Liver (tissue), 9 donors: ENCODE measurements around the gene CPOX. TPM values are rescaled to one million over a fixed set of nuclear protein-coding genes. Genes with fewer than 3 reads are reported as not detected.

Source experiments
- DNase-seq: peaks from one replicate; pipeline ENCODE4 v3.0.0-alpha.2; 2017; ENCODE audit warnings: low spot score
- H3K27ac ChIP-seq, 2 donors: one replicate each; pipeline ENCODE4 v1.7.0; 2013; ENCODE audit warnings: inconsistent platforms in 2 of 2, low read length in 2 of 2, control low read depth in 1 of 2, low read depth in 1 of 2, mild to moderate bottlenecking in 1 of 2
- H3K27me3 ChIP-seq, 4 donors: one replicate each; pipeline versions ENCODE4 v1.6.1 to v1.7.0; 2013; ENCODE audit warnings: low read length in 3 of 4, inconsistent platforms in 1 of 4, mild to moderate bottlenecking in 1 of 4, moderate library complexity in 1 of 4; ENCODE audit not compliant: control insufficient read depth in 4 of 4, insufficient read depth in 4 of 4
- H3K36me3 ChIP-seq, 4 donors: one replicate each; pipeline versions ENCODE4 v1.6.1 to v1.7.0; 2013; ENCODE audit warnings: low read length in 3 of 4, mild to moderate bottlenecking in 3 of 4, low read depth in 1 of 4, moderate library complexity in 1 of 4; ENCODE audit not compliant: control insufficient read depth in 4 of 4, insufficient read depth in 3 of 4
- H3K4me1 ChIP-seq, 4 donors: one replicate each; pipeline versions ENCODE4 v1.6.1 to v1.7.0; 2013; ENCODE audit warnings: low read length in 3 of 4, mild to moderate bottlenecking in 3 of 4, moderate library complexity in 1 of 4; ENCODE audit not compliant: control insufficient read depth in 4 of 4, insufficient read depth in 4 of 4
- H3K4me3 ChIP-seq, 3 donors: one replicate each; pipeline versions ENCODE4 v1.6.1 to v1.7.0; 2013; ENCODE audit warnings: low read length in 3 of 3, control low read depth in 1 of 3, low read depth in 1 of 3, mild to moderate bottlenecking in 1 of 3
- H3K9ac ChIP-seq, 2 donors: one replicate each; pipeline ENCODE4 v1.7.0; 2013; ENCODE audit warnings: low read length in 2 of 2, mild to moderate bottlenecking in 2 of 2, moderate library complexity in 2 of 2, control low read depth in 1 of 2, low read depth in 1 of 2
- H3K9me3 ChIP-seq, 4 donors: one replicate each; pipeline versions ENCODE4 v1.6.1 to v1.7.0; 2013; ENCODE audit warnings: low read length in 3 of 4; ENCODE audit not compliant: control insufficient read depth in 4 of 4
- FOXA1 ChIP-seq: IDR thresholded peaks from 2 replicates; pipeline ENCODE4 v1.6.1; 2016; ENCODE audit warnings: antibody characterized with exemption
- FOXA2 ChIP-seq: IDR thresholded peaks from 2 replicates; pipeline ENCODE4 v1.6.1; 2016; ENCODE audit warnings: antibody characterized with exemption
- GABPA ChIP-seq, 2 donors: IDR thresholded peaks in 1 of 2; conservative IDR thresholded peaks in 1 of 2; 2 replicates each; pipeline ENCODE4 v1.6.1; 2016; ENCODE audit warnings: antibody characterized with exemption in 2 of 2, mild to moderate bottlenecking in 1 of 2, moderate library complexity in 1 of 2
- HNF4A ChIP-seq, 2 donors: conservative IDR thresholded peaks; 2 replicates each; pipeline ENCODE4 v1.6.1; 2016; ENCODE audit warnings: antibody characterized with exemption in 2 of 2, mild to moderate bottlenecking in 2 of 2
- HNF4G ChIP-seq: IDR thresholded peaks from 2 replicates; pipeline ENCODE4 v1.6.1; 2016; ENCODE audit warnings: antibody characterized with exemption
- JUND ChIP-seq, 2 donors: IDR thresholded peaks; 2 replicates each; pipeline ENCODE4 v1.6.1; 2016; ENCODE audit warnings: antibody characterized with exemption in 2 of 2
- NR2F2 ChIP-seq: IDR thresholded peaks from 2 replicates; pipeline ENCODE4 v1.6.1; 2016; ENCODE audit warnings: antibody characterized with exemption
- RAD21 ChIP-seq, 2 donors: IDR thresholded peaks; 2 replicates each; pipeline ENCODE4 v1.6.1; 2016; ENCODE audit warnings: antibody characterized with exemption in 2 of 2, mild to moderate bottlenecking in 2 of 2
- SP1 ChIP-seq: IDR thresholded peaks from 2 replicates; pipeline ENCODE4 v1.6.1; 2018; ENCODE audit warnings: antibody characterized with exemption, mild to moderate bottlenecking
- YY1 ChIP-seq: IDR thresholded peaks from 2 replicates; pipeline ENCODE4 v1.6.1; 2016; ENCODE audit warnings: antibody characterized with exemption, mild to moderate bottlenecking
- WGBS: extraction: QIAGEN DNeasy Blood & Tissue Kit; methylation state at CpG from one replicate; pipeline ENCODE4 v1.1.7; 2013; 5-methylcytosine and 5-hydroxymethylcytosine counted together
- polyA plus RNA-seq, 2 donors: library from polyadenylated mRNA; stranded (reverse) in 1 of 2; unstranded in 1 of 2; fragments of 200-250 nt in 1 of 2; fragments of >200 nt in 1 of 2; fragmentation: Nextera tagmentation in 1 of 2; extraction: Ambion mirVana in 1 of 2; gene quantifications; one replicate each; pipeline versions ENCODE4 v1.2.1 to v1.2.3, GENCODE V29; 2013 to 2015
- total RNA-seq, 2 donors: library from RNA; depleted of rRNA; stranded (reverse); fragments of >200 nt; gene quantifications; one replicate each; pipeline ENCODE4 v1.2.3, GENCODE V29; 2014
- TF ChIP-seq, protein P1 (sequence below): fragments of 150-350 bp; IDR thresholded peaks from 2 replicates; pipeline ENCODE4 v1.5.1; 2017; ENCODE audit warnings: improper control_type of control experiment, low read depth, low read length; ENCODE audit not compliant: missing input control
- TF ChIP-seq, protein P2 (sequence below): IDR thresholded peaks from 2 replicates; pipeline ENCODE4 v1.6.1; 2016; ENCODE audit warnings: antibody characterized with exemption, mild to moderate bottlenecking
- TF ChIP-seq, protein P3 (sequence below): IDR thresholded peaks from 2 replicates; pipeline ENCODE4 v1.6.1; 2016; ENCODE audit warnings: antibody characterized with exemption
- donor health status: healthy.
- donor health status: healthy.
- donor health status: healthy.
- donor health status: healthy.
- donor health status: healthy.

The CPOX gene
- total and polyA plus RNA-seq, 4 donors, result 8.8 to 280 (median 16.3) TPM

DNA sequence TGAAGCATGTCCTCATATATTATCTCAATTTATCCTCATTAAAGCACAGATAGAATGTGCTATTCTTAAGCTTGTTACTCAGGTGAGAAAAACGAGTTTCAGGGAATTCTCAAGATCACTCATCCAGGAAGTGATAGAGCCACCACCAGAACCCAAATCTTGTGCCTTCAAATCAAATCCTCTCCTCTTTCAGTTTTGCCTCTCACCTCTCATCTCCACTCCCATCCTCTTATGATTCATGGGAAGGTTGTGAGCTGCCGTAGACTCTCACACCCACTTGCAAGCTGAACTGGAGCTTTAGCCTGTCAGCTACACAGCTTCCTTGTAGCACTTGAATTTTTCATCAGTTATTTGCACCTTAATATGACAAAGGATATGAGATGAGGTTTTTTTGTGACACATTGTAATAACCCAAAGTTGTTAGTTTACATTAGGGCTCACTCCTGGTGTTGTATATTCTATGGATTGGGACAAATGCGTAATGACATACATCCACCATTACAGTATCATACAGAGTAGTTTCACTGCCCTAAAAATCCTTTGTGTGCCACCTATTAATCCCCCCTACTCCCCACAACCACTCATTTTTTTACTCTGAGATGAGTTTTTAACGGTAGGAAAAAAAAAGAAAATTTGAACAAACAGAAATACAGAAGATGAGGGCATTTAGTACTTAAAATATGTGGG is 35.9 kb downstream of the CPOX start:
- Histone ChIP-seq H3K27me3 (no peaks in the 10 kb centered on the region), H3K9me3 (no peaks in the 10 kb centered on the region), H3K27ac (no peak overlapping the region), H3K4me3 (no peak overlapping the region), H3K36me3 (no peaks in the 10 kb centered on the region), H3K9ac (no peak overlapping the region), H3K4me1 (no peaks in the 10 kb centered on the region)
- 74% methylated on average over 4 of the region's 4 CpGs for WGBS
- no peak for DNase-seq
- TF ChIP-seq, protein P1, sequence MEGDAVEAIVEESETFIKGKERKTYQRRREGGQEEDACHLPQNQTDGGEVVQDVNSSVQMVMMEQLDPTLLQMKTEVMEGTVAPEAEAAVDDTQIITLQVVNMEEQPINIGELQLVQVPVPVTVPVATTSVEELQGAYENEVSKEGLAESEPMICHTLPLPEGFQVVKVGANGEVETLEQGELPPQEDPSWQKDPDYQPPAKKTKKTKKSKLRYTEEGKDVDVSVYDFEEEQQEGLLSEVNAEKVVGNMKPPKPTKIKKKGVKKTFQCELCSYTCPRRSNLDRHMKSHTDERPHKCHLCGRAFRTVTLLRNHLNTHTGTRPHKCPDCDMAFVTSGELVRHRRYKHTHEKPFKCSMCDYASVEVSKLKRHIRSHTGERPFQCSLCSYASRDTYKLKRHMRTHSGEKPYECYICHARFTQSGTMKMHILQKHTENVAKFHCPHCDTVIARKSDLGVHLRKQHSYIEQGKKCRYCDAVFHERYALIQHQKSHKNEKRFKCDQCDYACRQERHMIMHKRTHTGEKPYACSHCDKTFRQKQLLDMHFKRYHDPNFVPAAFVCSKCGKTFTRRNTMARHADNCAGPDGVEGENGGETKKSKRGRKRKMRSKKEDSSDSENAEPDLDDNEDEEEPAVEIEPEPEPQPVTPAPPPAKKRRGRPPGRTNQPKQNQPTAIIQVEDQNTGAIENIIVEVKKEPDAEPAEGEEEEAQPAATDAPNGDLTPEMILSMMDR, result no peak
- TF ChIP-seq, protein P2, sequence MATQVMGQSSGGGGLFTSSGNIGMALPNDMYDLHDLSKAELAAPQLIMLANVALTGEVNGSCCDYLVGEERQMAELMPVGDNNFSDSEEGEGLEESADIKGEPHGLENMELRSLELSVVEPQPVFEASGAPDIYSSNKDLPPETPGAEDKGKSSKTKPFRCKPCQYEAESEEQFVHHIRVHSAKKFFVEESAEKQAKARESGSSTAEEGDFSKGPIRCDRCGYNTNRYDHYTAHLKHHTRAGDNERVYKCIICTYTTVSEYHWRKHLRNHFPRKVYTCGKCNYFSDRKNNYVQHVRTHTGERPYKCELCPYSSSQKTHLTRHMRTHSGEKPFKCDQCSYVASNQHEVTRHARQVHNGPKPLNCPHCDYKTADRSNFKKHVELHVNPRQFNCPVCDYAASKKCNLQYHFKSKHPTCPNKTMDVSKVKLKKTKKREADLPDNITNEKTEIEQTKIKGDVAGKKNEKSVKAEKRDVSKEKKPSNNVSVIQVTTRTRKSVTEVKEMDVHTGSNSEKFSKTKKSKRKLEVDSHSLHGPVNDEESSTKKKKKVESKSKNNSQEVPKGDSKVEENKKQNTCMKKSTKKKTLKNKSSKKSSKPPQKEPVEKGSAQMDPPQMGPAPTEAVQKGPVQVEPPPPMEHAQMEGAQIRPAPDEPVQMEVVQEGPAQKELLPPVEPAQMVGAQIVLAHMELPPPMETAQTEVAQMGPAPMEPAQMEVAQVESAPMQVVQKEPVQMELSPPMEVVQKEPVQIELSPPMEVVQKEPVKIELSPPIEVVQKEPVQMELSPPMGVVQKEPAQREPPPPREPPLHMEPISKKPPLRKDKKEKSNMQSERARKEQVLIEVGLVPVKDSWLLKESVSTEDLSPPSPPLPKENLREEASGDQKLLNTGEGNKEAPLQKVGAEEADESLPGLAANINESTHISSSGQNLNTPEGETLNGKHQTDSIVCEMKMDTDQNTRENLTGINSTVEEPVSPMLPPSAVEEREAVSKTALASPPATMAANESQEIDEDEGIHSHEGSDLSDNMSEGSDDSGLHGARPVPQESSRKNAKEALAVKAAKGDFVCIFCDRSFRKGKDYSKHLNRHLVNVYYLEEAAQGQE, result no peak
- TF ChIP-seq NR2F2 (no peak), RAD21 (IDR thresholded peaks at IDR 0.05) (no peak), YY1 (no peak), GABPA (IDR thresholded peaks at IDR 0.05 in 1 of 2, conservative IDR thresholded peaks at IDR 0.05 in 1 of 2) (no peak), HNF4A (conservative IDR thresholded peaks at IDR 0.05) (no peak), HNF4G (no peak), JUND (IDR thresholded peaks at IDR 0.05) (no peak), FOXA2 (no peak)

- no peak for DNase-seq
- H3K27me3 ChIP-seq, result no peaks in the 10 kb centered on the region
- no peaks in the 10 kb centered on the region for H3K4me1 ChIP-seq
- no peaks in the 10 kb centered on the region for H3K36me3 ChIP-seq
- WGBS, result 78% methylated on average over 7 of the region's 7 CpGs
- no peak overlapping the region for H3K27ac ChIP-seq
- TF ChIP-seq YY1, result no peak
- no peak for TF ChIP-seq HNF4A (conservative IDR thresholded peaks at IDR 0.05)
- TF ChIP-seq SP1, result no peak
- no peak for TF ChIP-seq FOXA1
- TF ChIP-seq, protein P3, sequence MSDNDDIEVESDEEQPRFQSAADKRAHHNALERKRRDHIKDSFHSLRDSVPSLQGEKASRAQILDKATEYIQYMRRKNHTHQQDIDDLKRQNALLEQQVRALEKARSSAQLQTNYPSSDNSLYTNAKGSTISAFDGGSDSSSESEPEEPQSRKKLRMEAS, result no peak
- TF ChIP-seq HNF4G, result no peak
- TF ChIP-seq RAD21 (IDR thresholded peaks at IDR 0.05), result no peak
- H3K4me3 ChIP-seq, result no peak overlapping the region
- no peaks in the 10 kb centered on the region for H3K9me3 ChIP-seq
- no peak overlapping the region for H3K9ac ChIP-seq
Observed at GRCh38 chr3:98556164-98557130, 37.0 kb downstream of the CPOX start.
